H9 (cell line): ENCODE results near the gene LARP4B. TPM values are rescaled to one million over a fixed set of nuclear protein-coding genes. Genes with fewer than 3 reads are reported as not detected.

ENCODE experiments used
- DNase-seq: peaks from one replicate; pipeline ENCODE4 v3.0.0-alpha.2; 2017
- H2AFZ ChIP-seq: one replicate; pipeline ENCODE4 v1.6.1; 2013; ENCODE audit warnings: mild to moderate bottlenecking, low read length, control low read depth, moderate library complexity
- H2AK5ac ChIP-seq: 2 replicates; pipeline ENCODE4 v1.6.1; 2013; ENCODE audit warnings: low read length, control low read depth, mixed read lengths; ENCODE audit not compliant: insufficient read length
- H2BK120ac ChIP-seq: one replicate; pipeline ENCODE4 v1.6.1; 2013; ENCODE audit warnings: low read depth, mild to moderate bottlenecking, low read length, control low read depth, inconsistent platforms; ENCODE audit not compliant: poor library complexity, severe bottlenecking
- H2BK12ac ChIP-seq: 2 replicates; pipeline ENCODE4 v1.6.1; 2013; ENCODE audit warnings: low read length, control low read depth, mixed read lengths, low read depth; ENCODE audit not compliant: insufficient read length
- H2BK15ac ChIP-seq: 2 replicates; pipeline ENCODE4 v1.6.1; 2013; ENCODE audit warnings: low read depth, low read length, control low read depth
- H2BK20ac ChIP-seq: one replicate; pipeline ENCODE4 v1.6.1; 2013; ENCODE audit warnings: low read depth, mild to moderate bottlenecking, low read length, control low read depth, inconsistent platforms; ENCODE audit not compliant: poor library complexity, severe bottlenecking
- H2BK5ac ChIP-seq: 2 replicates; pipeline ENCODE4 v1.6.1; 2013; ENCODE audit warnings: low read length, control low read depth, mixed read lengths; ENCODE audit not compliant: insufficient read length
- H3K14ac ChIP-seq: 2 replicates; pipeline ENCODE4 v1.6.1; 2013; ENCODE audit warnings: low read length, control low read depth; ENCODE audit not compliant: insufficient read depth
- H3K18ac ChIP-seq: 2 replicates; pipeline ENCODE4 v1.6.1; 2013; ENCODE audit warnings: low read depth, mild to moderate bottlenecking, mixed read lengths, low read length, control low read depth; ENCODE audit not compliant: insufficient read length
- H3K23ac ChIP-seq: 2 replicates; pipeline ENCODE4 v1.6.1; 2013; ENCODE audit warnings: low read length, control low read depth, mixed read lengths, low read depth; ENCODE audit not compliant: insufficient read length
- H3K23me2 ChIP-seq: 2 replicates; pipeline ENCODE4 v1.6.1; 2013; ENCODE audit warnings: low read depth, mild to moderate bottlenecking, mixed read lengths, low read length, control low read depth; ENCODE audit not compliant: insufficient read length, poor library complexity, severe bottlenecking
- H3K27ac ChIP-seq: 2 replicates; pipeline ENCODE4 v1.5.1; 2013; ENCODE audit warnings: low read length, control low read depth, mixed read lengths, low read depth; ENCODE audit not compliant: insufficient read length
- H3K27me3 ChIP-seq: 2 replicates; pipeline ENCODE4 v1.6.1; 2013; ENCODE audit warnings: low read length, control low read depth, inconsistent platforms; ENCODE audit not compliant: insufficient read depth
- H3K4ac ChIP-seq: 2 replicates; pipeline ENCODE4 v1.6.1; 2013; ENCODE audit warnings: low read depth, mild to moderate bottlenecking, control low read depth, inconsistent platforms, low read length, moderate library complexity
- H3K4me1 ChIP-seq: 2 replicates; pipeline ENCODE4 v1.6.1; 2013; ENCODE audit warnings: low read length, control low read depth, inconsistent platforms; ENCODE audit not compliant: insufficient read depth
- H3K4me2 ChIP-seq: 2 replicates; pipeline ENCODE4 v1.6.1; 2013; ENCODE audit warnings: low read length, control low read depth, mixed read lengths; ENCODE audit not compliant: insufficient read length, insufficient read depth
- H3K56ac ChIP-seq: 2 replicates; pipeline ENCODE4 v1.6.1; 2013; ENCODE audit warnings: low read depth, mild to moderate bottlenecking, mixed read lengths, low read length, control low read depth; ENCODE audit not compliant: insufficient read length
- H3K79me1 ChIP-seq: 2 replicates; pipeline ENCODE4 v1.6.1; 2013; ENCODE audit warnings: low read depth, mild to moderate bottlenecking, moderate library complexity, low read length, control low read depth, inconsistent platforms; ENCODE audit not compliant: insufficient read depth, poor library complexity, severe bottlenecking
- H3K79me2 ChIP-seq: 2 replicates; pipeline ENCODE4 v1.6.1; 2013; ENCODE audit warnings: low read length, control low read depth, inconsistent platforms; ENCODE audit not compliant: insufficient read depth
- H3K9ac ChIP-seq: 2 replicates; pipeline ENCODE4 v1.6.1; 2013; ENCODE audit warnings: low read length, control low read depth, mixed read lengths; ENCODE audit not compliant: insufficient read length; ENCODE audit errors: extremely low read depth
- H3K9me3 ChIP-seq: one replicate; pipeline ENCODE4 v1.6.1; 2013; ENCODE audit warnings: low read depth, low read length, inconsistent platforms; ENCODE audit not compliant: control insufficient read depth
- H3T11ph ChIP-seq: one replicate; pipeline ENCODE4 v1.6.1; 2013; ENCODE audit warnings: mild to moderate bottlenecking, low read length, control low read depth, inconsistent platforms
- H4K20me1 ChIP-seq: one replicate; pipeline ENCODE4 v1.6.1; 2013; ENCODE audit not compliant: control insufficient read depth, insufficient read length, insufficient read depth
- H4K5ac ChIP-seq: 2 replicates; pipeline ENCODE4 v1.6.1; 2013; ENCODE audit warnings: low read depth, mild to moderate bottlenecking, mixed read lengths, low read length, control low read depth; ENCODE audit not compliant: insufficient read length
- H4K8ac ChIP-seq: replicated peaks from 2 replicates; pipeline ENCODE4 v1.6.1; 2013; ENCODE audit warnings: low read length, control low read depth, mixed read lengths, low read depth; ENCODE audit not compliant: insufficient read length
- H4K91ac ChIP-seq: 2 replicates; pipeline ENCODE4 v1.6.1; 2013; ENCODE audit warnings: low read depth, mild to moderate bottlenecking, moderate library complexity, mixed read lengths, low read length, control low read depth; ENCODE audit not compliant: insufficient read length
- H3K27ac Mint-ChIP-seq, 3 experiments: 2 replicates in 2 of 3; 3 replicates in 1 of 3; pipeline ENCODE4 v1.8.0; 2020 to 2021; ENCODE audit warnings: mixed read lengths in 3 of 3, mild to moderate bottlenecking in 1 of 3, moderate library complexity in 1 of 3
- H3K27me3 Mint-ChIP-seq: 2 replicates; pipeline ENCODE4 v1.8.0; 2021; ENCODE audit warnings: low read depth, mild to moderate bottlenecking, moderate library complexity, mixed read lengths
- H3K36me3 Mint-ChIP-seq, 3 experiments: 2 replicates in 2 of 3; 3 replicates in 1 of 3; pipeline ENCODE4 v1.8.0; 2020 to 2021; ENCODE audit warnings: low read depth in 3 of 3, mixed read lengths in 3 of 3; ENCODE audit not compliant: insufficient read depth in 1 of 3
- H3K4me1 Mint-ChIP-seq, 2 experiments: 2 replicates each; pipeline ENCODE4 v1.8.0; 2020; ENCODE audit warnings: mixed read lengths in 2 of 2
- H3K4me3 Mint-ChIP-seq, 2 experiments: 2 replicates in 1 of 2; 3 replicates in 1 of 2; pipeline ENCODE4 v1.8.0; 2020 to 2021; ENCODE audit warnings: mild to moderate bottlenecking in 2 of 2, mixed read lengths in 2 of 2, moderate library complexity in 1 of 2
- H3K9me3 Mint-ChIP-seq, 2 experiments: 2 replicates in 1 of 2; 3 replicates in 1 of 2; pipeline ENCODE4 v1.8.0; 2020; ENCODE audit warnings: mild to moderate bottlenecking in 2 of 2, mixed read lengths in 2 of 2, moderate library complexity in 1 of 2
- CTCF ChIP-seq: fragments of 200-600 bp; sonication (generic); conservative IDR thresholded peaks from 3 replicates; pipeline ENCODE4 v1.8.0; 2021; ENCODE audit warnings: antibody characterized with exemption, mild to moderate bottlenecking
- WGBS: extraction: QIAGEN DNeasy Blood & Tissue Kit; methylation state at CpG from one replicate; pipeline ENCODE4 v1.1.7; 2013; ENCODE audit warnings: missing lambda C conversion rate, low lambda C conversion rate, mixed read lengths; ENCODE audit not compliant: insufficient read length; ENCODE audit errors: extremely low coverage; 5-methylcytosine and 5-hydroxymethylcytosine counted together
- total RNA-seq: library from RNA; stranded (reverse); gene quantifications from 2 replicates; pipeline ENCODE4 v1.2.1, GENCODE V29; 2021

Gene LARP4B
- total RNA-seq, 1 experiment from 2014 or later = 88.9 TPM

GRCh38 chr10:789831-790701 lies 141.4 kb downstream of the LARP4B start:
- TF ChIP-seq CTCF = no peak
- no peaks in the 10 kb centered on the region; a peak in 1 of 7 replicates for H3K36me3 Mint-ChIP-seq
- H3K56ac ChIP-seq = no peak overlapping the region
- H3K23me2 ChIP-seq = no peaks in the 10 kb centered on the region
- H3K18ac ChIP-seq = no peak overlapping the region
- WGBS = no CpG with 5 or more reads among the region's 30 CpGs
- H3K4me1 Mint-ChIP-seq = peaks cover 4 to 10% of the 10 kb centered on the region in 2 experiments; a peak in 3 of 4 replicates
- no peak overlapping the region for H3K27ac ChIP-seq
- no peak overlapping the region for H2BK15ac ChIP-seq
- H3K14ac ChIP-seq = no peak overlapping the region
- no peak overlapping the region for H3K4me2 ChIP-seq
- H3K4ac ChIP-seq = no peak overlapping the region
- no peak overlapping the region for H2BK20ac ChIP-seq
- no peak overlapping the region for H4K8ac ChIP-seq
- H2AFZ ChIP-seq = no peak overlapping the region
- H2BK5ac ChIP-seq = no peak overlapping the region
- no peak overlapping the region for H2BK12ac ChIP-seq
- no peaks in the 10 kb centered on the region; the same call in 1 of the 2 replicates for H3K27me3 ChIP-seq
- H3K4me1 ChIP-seq = no peaks in the 10 kb centered on the region
- H3K9me3 Mint-ChIP-seq = 0 out of 5 replicates have a peak, but pooled peaks cover 0 to 4% of the 10 kb centered on the region in 2 experiments
- no peak overlapping the region for H4K91ac ChIP-seq
- no peaks in the 10 kb centered on the region for H3K79me1 ChIP-seq
- peaks cover 37% of the 10 kb centered on the region for H3K27me3 Mint-ChIP-seq
- no peak overlapping the region for H2AK5ac ChIP-seq
- no peak overlapping the region for H3T11ph ChIP-seq
- H3K9me3 ChIP-seq = no peaks in the 10 kb centered on the region
- H3K79me2 ChIP-seq = no peaks in the 10 kb centered on the region
- no peak overlapping the region for H3K9ac ChIP-seq
- no peak overlapping the region; a peak in 2 of 5 replicates for H3K4me3 Mint-ChIP-seq
- DNase-seq = no peak
- no peak overlapping the region for H4K5ac ChIP-seq
- H3K27ac Mint-ChIP-seq = no peak overlapping the region
- no peaks in the 10 kb centered on the region for H4K20me1 ChIP-seq
- H2BK120ac ChIP-seq = no peak overlapping the region
- H3K23ac ChIP-seq = no peak overlapping the region
